Endothelial cell (in vitro differentiated cells): ENCODE results near the gene NME4. TPM values are rescaled to one million over a fixed set of nuclear protein-coding genes. Genes with fewer than 3 reads are reported as not detected.
A peak's percentile ranks its signal among the peaks of the same experiment; 100 is the strongest.

Experiments
- DNase-seq: peaks from one replicate; pipeline ENCODE4 v3.0.0; 2021; ENCODE audit warnings: low spot score
- H3K27ac Mint-ChIP-seq: one replicate; pipeline ENCODE4 v1.8.0; 2021; ENCODE audit warnings: mixed read lengths, inconsistent platforms; ENCODE audit not compliant: unreplicated experiment
- H3K27me3 Mint-ChIP-seq: one replicate; pipeline ENCODE4 v1.8.0; 2021; ENCODE audit warnings: mild to moderate bottlenecking, moderate library complexity, mixed read lengths, inconsistent platforms; ENCODE audit not compliant: unreplicated experiment
- H3K36me3 Mint-ChIP-seq: one replicate; pipeline ENCODE4 v1.8.0; 2021; ENCODE audit warnings: mild to moderate bottlenecking, low read depth, mixed read lengths, inconsistent platforms; ENCODE audit not compliant: unreplicated experiment
- H3K4me1 Mint-ChIP-seq: one replicate; pipeline ENCODE4 v1.8.0; 2021; ENCODE audit warnings: mild to moderate bottlenecking, mixed read lengths, inconsistent platforms; ENCODE audit not compliant: unreplicated experiment
- H3K4me3 Mint-ChIP-seq: one replicate; pipeline ENCODE4 v1.8.0; 2021; ENCODE audit warnings: mild to moderate bottlenecking, mixed read lengths, inconsistent platforms; ENCODE audit not compliant: unreplicated experiment
- H3K9me3 Mint-ChIP-seq: one replicate; pipeline ENCODE4 v1.8.0; 2021; ENCODE audit warnings: mixed read lengths, inconsistent platforms; ENCODE audit not compliant: unreplicated experiment
- total RNA-seq: library from RNA; stranded (reverse); fragmentation: NEBNext Ultra II Directional; extraction: Animal tissue kit (Norgen Biotek cat#: 25700); gene quantifications from one replicate; pipeline ENCODE4 v1.2.1, GENCODE V29; 2021; ENCODE audit not compliant: unreplicated experiment
- TF ChIP-seq, protein P1 (sequence below): fragments of 200-600 bp; sonication (generic); IDR thresholded peaks from one replicate; pipeline ENCODE4 v1.5.0; 2021; ENCODE audit warnings: antibody characterized with exemption; ENCODE audit not compliant: unreplicated experiment

NME4 gene
- total RNA-seq, 1 donor from 2014 or later: 139 TPM

DNA sequence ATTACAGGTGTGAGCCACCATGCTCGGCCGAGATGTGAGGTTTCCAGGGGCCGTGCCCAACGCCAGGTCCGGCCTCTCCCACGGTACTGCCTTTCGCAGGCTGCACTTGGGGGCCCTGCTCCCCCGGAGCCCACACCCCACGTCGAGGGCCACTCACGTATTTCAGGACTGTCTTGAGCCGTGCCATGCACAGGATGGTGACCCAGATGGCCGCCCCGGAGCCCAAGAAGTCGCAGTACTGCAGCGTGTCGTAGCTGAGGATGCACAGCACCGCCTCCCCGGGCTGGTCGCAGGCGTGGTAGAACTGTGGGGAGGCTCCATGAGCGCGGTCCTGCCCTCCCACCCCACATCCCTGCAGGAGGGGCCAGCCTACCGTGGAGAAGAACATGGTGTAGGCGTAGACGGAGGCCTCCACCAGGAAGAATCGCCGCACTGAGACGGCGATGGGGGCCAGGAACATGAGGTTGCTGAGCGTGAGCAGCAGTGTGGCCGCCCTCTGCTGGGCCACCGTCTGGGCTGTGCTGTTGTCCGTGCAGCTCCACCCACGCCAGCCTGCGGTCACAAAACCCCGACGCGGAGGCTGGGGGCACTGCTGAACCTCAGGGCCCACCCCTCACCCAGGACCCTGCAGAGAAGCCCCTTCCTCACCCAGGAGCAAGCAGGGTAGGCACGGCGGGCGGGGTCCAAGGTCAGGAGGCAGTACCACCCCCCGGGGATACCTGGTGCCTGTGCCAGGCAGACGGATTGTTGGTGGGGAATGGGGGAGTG is 23.0 kb upstream of the NME4 start:
- Mint-ChIP-seq H3K4me3 (peak overlapping the region; percentile 21), H3K36me3 (peaks cover 13% of the 10 kb centered on the region), H3K9me3 (no peaks in the 10 kb centered on the region), H3K27ac (no peak overlapping the region), H3K4me1 (peaks cover 2% of the 10 kb centered on the region), H3K27me3 (peaks cover 10% of the 10 kb centered on the region)
- TF ChIP-seq, protein P1, sequence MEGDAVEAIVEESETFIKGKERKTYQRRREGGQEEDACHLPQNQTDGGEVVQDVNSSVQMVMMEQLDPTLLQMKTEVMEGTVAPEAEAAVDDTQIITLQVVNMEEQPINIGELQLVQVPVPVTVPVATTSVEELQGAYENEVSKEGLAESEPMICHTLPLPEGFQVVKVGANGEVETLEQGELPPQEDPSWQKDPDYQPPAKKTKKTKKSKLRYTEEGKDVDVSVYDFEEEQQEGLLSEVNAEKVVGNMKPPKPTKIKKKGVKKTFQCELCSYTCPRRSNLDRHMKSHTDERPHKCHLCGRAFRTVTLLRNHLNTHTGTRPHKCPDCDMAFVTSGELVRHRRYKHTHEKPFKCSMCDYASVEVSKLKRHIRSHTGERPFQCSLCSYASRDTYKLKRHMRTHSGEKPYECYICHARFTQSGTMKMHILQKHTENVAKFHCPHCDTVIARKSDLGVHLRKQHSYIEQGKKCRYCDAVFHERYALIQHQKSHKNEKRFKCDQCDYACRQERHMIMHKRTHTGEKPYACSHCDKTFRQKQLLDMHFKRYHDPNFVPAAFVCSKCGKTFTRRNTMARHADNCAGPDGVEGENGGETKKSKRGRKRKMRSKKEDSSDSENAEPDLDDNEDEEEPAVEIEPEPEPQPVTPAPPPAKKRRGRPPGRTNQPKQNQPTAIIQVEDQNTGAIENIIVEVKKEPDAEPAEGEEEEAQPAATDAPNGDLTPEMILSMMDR: no peak
- DNase-seq: no peak

GRCh38 chr16:374616-374926 is 22.4 kb upstream of the NME4 start:
- TF ChIP-seq, protein P1: no peak
- H3K9me3 Mint-ChIP-seq: no peaks in the 10 kb centered on the region
- H3K36me3 Mint-ChIP-seq: peaks cover 13% of the 10 kb centered on the region
- peaks cover 2% of the 10 kb centered on the region for H3K4me1 Mint-ChIP-seq
- H3K4me3 Mint-ChIP-seq: no peak overlapping the region
- DNase-seq: no peak
- no peak overlapping the region for H3K27ac Mint-ChIP-seq
- peaks cover 7% of the 10 kb centered on the region for H3K27me3 Mint-ChIP-seq

DNA sequence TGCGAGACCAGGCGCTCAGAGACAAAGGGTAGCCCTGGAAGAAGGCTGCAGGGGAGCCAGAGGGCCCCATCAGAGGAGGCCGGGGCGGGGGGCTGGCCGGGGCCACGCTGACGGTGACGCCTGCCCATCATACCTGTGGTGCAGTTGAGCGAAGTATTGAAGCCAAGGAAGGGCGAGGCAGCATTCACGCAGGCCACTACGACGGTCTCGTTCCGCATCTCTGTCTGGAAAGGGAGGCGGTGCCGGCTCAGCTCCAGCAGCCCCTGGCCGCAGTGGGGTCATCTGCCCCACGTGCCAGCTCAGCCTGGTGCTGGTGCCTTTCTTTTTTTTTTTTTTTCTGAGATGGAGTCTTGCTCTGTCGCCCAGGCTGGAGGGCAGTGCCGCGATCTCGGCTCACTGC is 21.8 kb upstream of the NME4 start:
- peaks cover 13% of the 10 kb centered on the region for H3K36me3 Mint-ChIP-seq
- DNase-seq: no peak
- H3K27me3 Mint-ChIP-seq: peaks cover 7% of the 10 kb centered on the region
- no peaks in the 10 kb centered on the region for H3K9me3 Mint-ChIP-seq
- peaks cover 5% of the 10 kb centered on the region for H3K4me1 Mint-ChIP-seq
- TF ChIP-seq, protein P1: no peak
- H3K27ac Mint-ChIP-seq: no peak overlapping the region
- no peak overlapping the region for H3K4me3 Mint-ChIP-seq

DNA sequence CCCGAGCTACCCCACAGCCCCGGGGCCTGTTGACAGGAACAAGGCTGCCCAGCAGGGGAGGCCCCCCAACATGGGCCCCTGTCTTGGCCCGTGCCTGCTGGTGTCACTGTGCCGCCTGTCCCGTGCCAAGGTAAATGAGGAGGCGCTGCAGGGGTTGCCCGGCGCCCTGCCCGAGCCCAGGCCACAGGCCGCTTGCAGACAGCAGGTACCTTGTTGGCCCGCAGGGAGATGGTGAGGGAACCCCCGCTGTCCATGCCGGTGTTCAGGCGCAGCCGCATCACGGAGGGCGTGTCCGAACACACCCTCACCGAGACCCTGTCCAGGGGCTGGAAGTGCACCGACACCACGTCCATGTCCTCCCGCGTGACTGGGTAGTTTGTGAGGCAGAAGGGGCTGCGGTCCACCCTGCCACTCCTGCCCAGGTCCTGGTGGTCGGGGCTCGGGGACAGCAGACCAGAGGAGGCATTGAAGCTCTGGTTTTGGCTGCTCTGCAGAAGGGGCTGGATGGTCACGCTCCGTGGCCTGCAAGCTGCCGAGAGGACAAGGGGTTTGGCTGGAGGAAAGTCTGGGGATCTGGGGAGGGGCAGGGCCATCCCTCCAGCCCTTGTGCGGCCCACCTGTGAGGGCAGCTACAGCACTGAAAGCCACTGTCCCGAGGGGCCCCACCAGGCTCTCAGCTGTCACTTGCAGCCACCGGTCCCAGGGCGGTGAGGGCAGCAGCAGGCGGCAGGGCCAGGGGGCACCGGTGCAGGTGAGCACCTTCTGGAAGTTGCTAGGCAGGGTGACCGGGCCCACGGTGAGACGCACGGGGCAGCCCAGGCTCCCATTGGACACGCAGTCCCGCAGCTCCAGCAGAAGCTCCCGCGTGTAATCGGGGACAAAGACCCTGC is 20.8 kb upstream of the NME4 start:
- no peak overlapping the region for H3K4me3 Mint-ChIP-seq
- H3K27ac Mint-ChIP-seq: no peak overlapping the region
- DNase-seq: no peak
- H3K27me3 Mint-ChIP-seq: peaks cover 6% of the 10 kb centered on the region
- no peaks in the 10 kb centered on the region for H3K9me3 Mint-ChIP-seq
- TF ChIP-seq, protein P1: no peak
- peaks cover 3% of the 10 kb centered on the region for H3K4me1 Mint-ChIP-seq
- peaks cover 8% of the 10 kb centered on the region for H3K36me3 Mint-ChIP-seq

DNA sequence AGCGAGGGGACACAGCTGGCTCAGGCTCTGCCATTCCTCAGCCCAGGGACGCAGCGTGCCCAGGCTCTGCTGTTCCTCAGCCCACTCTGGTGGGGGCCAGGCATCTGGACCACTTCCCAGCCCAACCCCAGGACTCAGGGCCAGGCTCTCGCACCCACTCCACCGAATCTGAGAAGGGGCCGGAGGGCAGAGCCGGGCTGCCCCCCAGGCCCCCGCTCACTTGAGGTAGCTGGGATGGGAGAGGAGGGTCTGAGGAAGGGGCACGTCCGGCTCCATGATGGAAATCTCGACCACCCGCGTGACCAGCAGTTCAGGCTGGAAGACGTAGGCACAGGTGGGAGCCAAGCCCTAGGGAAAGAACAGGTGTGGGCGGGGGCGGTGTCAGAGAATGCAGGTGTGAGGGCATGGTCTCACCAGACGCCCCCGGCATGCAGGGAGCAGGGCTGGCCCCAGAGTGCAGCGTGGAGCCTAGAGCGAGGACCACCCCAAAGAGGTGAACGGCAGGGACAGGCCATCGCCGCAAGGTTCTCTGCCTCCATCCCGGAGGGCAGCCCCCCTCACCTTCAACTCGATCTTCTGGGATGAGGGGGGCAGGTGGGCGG is 20.1 kb upstream of the NME4 start:
- no peak for DNase-seq
- Mint-ChIP-seq H3K4me3 (no peak overlapping the region), H3K36me3 (peaks cover 7% of the 10 kb centered on the region), H3K9me3 (no peaks in the 10 kb centered on the region), H3K4me1 (peaks cover 3% of the 10 kb centered on the region), H3K27me3 (peaks cover 6% of the 10 kb centered on the region), H3K27ac (no peak overlapping the region)
- TF ChIP-seq, protein P1: no peak
